ENCODE data around the gene ADM5. TPM values are rescaled to one million over a fixed set of nuclear protein-coding genes. Genes with fewer than 3 reads are reported as not detected.

The ADM5 gene
- total RNA-seq, 1 donor from 2014 or later, result 2.1 TPM

- Histone ChIP-seq H3K36me3 (peaks cover 35% of the 10 kb centered on the region), H3K9me3 (no peaks in the 10 kb centered on the region), H3K4me1 (peaks cover 40% of the 10 kb centered on the region), H3K27me3 (ENCODE audit: low read depth) (no peaks in the 10 kb centered on the region), H3K27ac (no peak overlapping the region), H3K4me3 (no peak overlapping the region)
- TF ChIP-seq CTCF (IDR thresholded peaks at IDR 0.05), result no peak
- ATAC-seq (no peak), DNase-seq (no peak)
- intact Hi-C loops (cut with DNase I), result no loop called here
Observed at GRCh38 chr19:49643466-49643865, 45.9 kb upstream of the ADM5 start.

GRCh38 chr19:49645592-49645991 is 43.8 kb upstream of the ADM5 start:
- Histone ChIP-seq H3K4me3 (no peak overlapping the region), H3K27me3 (ENCODE audit: low read depth) (no peaks in the 10 kb centered on the region), H3K27ac (no peak overlapping the region), H3K36me3 (peaks cover 56% of the 10 kb centered on the region), H3K4me1 (peaks cover 32% of the 10 kb centered on the region), H3K9me3 (no peaks in the 10 kb centered on the region)
- TF ChIP-seq CTCF (IDR thresholded peaks at IDR 0.05), result no peak
- intact Hi-C loops (cut with DNase I), result no loop called here
- no peak for DNase-seq
- ATAC-seq, result no peak

GRCh38 chr19:49645995-49646394 is 43.4 kb upstream of the ADM5 start:
- Histone ChIP-seq H3K36me3 (peaks cover 57% of the 10 kb centered on the region), H3K27ac (no peak overlapping the region), H3K9me3 (no peaks in the 10 kb centered on the region), H3K27me3 (ENCODE audit: low read depth) (no peaks in the 10 kb centered on the region), H3K4me1 (peaks cover 30% of the 10 kb centered on the region), H3K4me3 (no peak overlapping the region)
- ATAC-seq (no peak), DNase-seq (no peak)
- TF ChIP-seq CTCF (IDR thresholded peaks at IDR 0.05), result no peak
- intact Hi-C loops (cut with DNase I), result no loop called here

- Histone ChIP-seq H3K9me3 (no peaks in the 10 kb centered on the region), H3K4me3 (no peak overlapping the region), H3K27me3 (ENCODE audit: low read depth) (no peaks in the 10 kb centered on the region), H3K27ac (no peak overlapping the region), H3K4me1 (peaks cover 25% of the 10 kb centered on the region), H3K36me3 (peaks cover 62% of the 10 kb centered on the region)
- DNase-seq (no peak), ATAC-seq (no peak)
- TF ChIP-seq CTCF (IDR thresholded peaks at IDR 0.05), result no peak
- intact Hi-C loops (cut with DNase I), result no loop called here
Observed at GRCh38 chr19:49646586-49646985, 42.8 kb upstream of the ADM5 start.

GRCh38 chr19:49651029-49651819 is 38.2 kb upstream of the ADM5 start:
- no peak for ATAC-seq
- Histone ChIP-seq H3K36me3 (peaks cover 92% of the 10 kb centered on the region), H3K27ac (no peak overlapping the region), H3K4me1 (no peaks in the 10 kb centered on the region), H3K4me3 (no peak overlapping the region), H3K27me3 (ENCODE audit: low read depth) (no peaks in the 10 kb centered on the region), H3K9me3 (no peaks in the 10 kb centered on the region)
- intact Hi-C loops (cut with DNase I), result no loop called here
- no peak for TF ChIP-seq CTCF (IDR thresholded peaks at IDR 0.05)
- DNase-seq, result no peak
